Common myeloid progenitor, CD34-positive (primary cell): Measurements from ENCODE around the gene LTF.

Experiments
- CTCF ChIA-PET: fragments of 350-600 bp; sonication (Branson Sonifier 250); formaldehyde crosslinking; loops from one replicate; lab custom pipeline; 2021; ENCODE audit warnings: antibody characterized with exemption; lab: Charles Lee
- POLR2A ChIA-PET: fragments of 350-600 bp; sonication (Branson Sonifier 250); formaldehyde crosslinking; loops from one replicate; lab custom pipeline; 2021; ENCODE audit warnings: antibody characterized with exemption; lab: Charles Lee
- DNase-seq, 3 donors: peaks; one replicate each; pipeline versions ENCODE4 v3.0.0 to v3.0.0-alpha.2; 2013
- H3K27ac ChIP-seq, 2 experiments: 1 replicate in 1 of 2; 2 replicates in 1 of 2; pipeline ENCODE4 v1.7.0; 2013; ENCODE audit warnings: inconsistent platforms in 2 of 2, low read length in 2 of 2, mild to moderate bottlenecking in 2 of 2, low read depth in 1 of 2, moderate library complexity in 1 of 2; ENCODE audit not compliant: severe bottlenecking in 2 of 2, insufficient read depth in 1 of 2, poor library complexity in 1 of 2
- H3K27me3 ChIP-seq, 5 experiments: replicated peaks in 2 of 5; 1 replicate in 3 of 5; 2 replicates in 2 of 5; pipeline versions ENCODE4 v1.6.1 to v1.7.0; 2013; ENCODE audit warnings: low read length in 4 of 5, mild to moderate bottlenecking in 2 of 5, moderate library complexity in 2 of 5, inconsistent platforms in 1 of 5; ENCODE audit not compliant: insufficient read depth in 5 of 5, control insufficient read depth in 4 of 5
- H3K36me3 ChIP-seq, 4 experiments: 1 replicate in 2 of 4; 2 replicates in 2 of 4; pipeline versions ENCODE4 v1.6.1 to v1.7.0; 2013; ENCODE audit warnings: low read length in 3 of 4, control low read depth in 1 of 4, mild to moderate bottlenecking in 1 of 4; ENCODE audit not compliant: control insufficient read depth in 4 of 4, insufficient read depth in 4 of 4
- H3K4me1 ChIP-seq, 4 experiments: 1 replicate in 3 of 4; 2 replicates in 1 of 4; pipeline versions ENCODE4 v1.6.1 to v1.7.1; 2013; ENCODE audit warnings: low read length in 3 of 4, mild to moderate bottlenecking in 3 of 4, control low read depth in 1 of 4, inconsistent platforms in 1 of 4, moderate library complexity in 1 of 4; ENCODE audit not compliant: control insufficient read depth in 4 of 4, insufficient read depth in 4 of 4; ENCODE audit errors: control extremely low read depth in 1 of 4
- H3K4me3 ChIP-seq, 7 experiments: 1 replicate in 4 of 7; 2 replicates in 3 of 7; pipeline versions ENCODE4 v1.5.1 to v1.7.0; 2013; ENCODE audit warnings: mild to moderate bottlenecking in 7 of 7, low read length in 6 of 7, moderate library complexity in 6 of 7, inconsistent platforms in 2 of 7, low read depth in 2 of 7, control low read depth in 1 of 7; ENCODE audit not compliant: insufficient read depth in 4 of 7, control insufficient read depth in 1 of 7; ENCODE audit errors: extremely low read depth in 1 of 7
- H3K9me3 ChIP-seq, 5 experiments: 1 replicate in 4 of 5; 2 replicates in 1 of 5; pipeline versions ENCODE4 v1.6.1 to v1.7.1; 2013; ENCODE audit warnings: low read length in 4 of 5, mild to moderate bottlenecking in 2 of 5, inconsistent platforms in 1 of 5, low read depth in 1 of 5, moderate library complexity in 1 of 5; ENCODE audit not compliant: control insufficient read depth in 4 of 5, insufficient read depth in 2 of 5; ENCODE audit errors: control extremely low read depth in 1 of 5
- WGBS: methylation state at CpG from one replicate; pipeline ENCODE4 v1.1.5; 2013; ENCODE audit not compliant: insufficient coverage; 5-methylcytosine and 5-hydroxymethylcytosine counted together

The LTF gene

DNA sequence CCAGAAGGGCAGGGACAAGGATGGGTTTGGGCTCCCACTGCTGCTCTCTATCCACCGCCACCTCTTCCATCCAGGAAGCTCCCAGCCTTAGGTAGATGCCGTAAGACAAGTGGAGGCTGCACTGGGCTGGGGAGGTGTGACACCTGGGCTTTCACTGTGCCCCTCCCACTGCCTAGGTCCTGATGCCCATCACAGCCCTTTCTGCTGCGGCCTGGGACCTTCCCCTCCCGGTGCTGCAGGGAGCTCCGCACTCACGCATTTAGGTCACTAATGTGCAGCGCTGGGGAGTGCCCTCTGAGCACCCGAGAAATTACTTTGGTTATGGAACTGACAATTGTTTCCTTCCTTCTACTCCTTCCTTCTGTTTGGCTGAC, 850 bp downstream of the LTF start:
- CTCF ChIA-PET, result interaction anchor here (0.8 to 0.9 kb wide), 2 partner anchors 15 to 97 kb away, joined by 3 read pairs; no protein-coding TSS in a partner anchor
- Histone ChIP-seq H3K4me3 (no peak overlapping the region), H3K4me1 (peaks cover 0 to 8% (median 7%) of the 10 kb centered on the region in 4 experiments), H3K9me3 (peaks cover 0 to 7% (median 0%) of the 10 kb centered on the region in 5 experiments), H3K27ac (no peak overlapping the region), H3K36me3 (no peaks in the 10 kb centered on the region), H3K27me3 (peaks cover 4 to 43% (median 34%) of the 10 kb centered on the region in 5 experiments)
- DNase-seq, result no peak
- POLR2A ChIA-PET, result interaction anchor here (0.6 kb wide), 2 partner anchors 66 to 651 kb away, joined by 3 to 4 read pairs; no protein-coding TSS in a partner anchor
- WGBS, result 83% methylated on average over 7 of the region's 8 CpGs

DNA sequence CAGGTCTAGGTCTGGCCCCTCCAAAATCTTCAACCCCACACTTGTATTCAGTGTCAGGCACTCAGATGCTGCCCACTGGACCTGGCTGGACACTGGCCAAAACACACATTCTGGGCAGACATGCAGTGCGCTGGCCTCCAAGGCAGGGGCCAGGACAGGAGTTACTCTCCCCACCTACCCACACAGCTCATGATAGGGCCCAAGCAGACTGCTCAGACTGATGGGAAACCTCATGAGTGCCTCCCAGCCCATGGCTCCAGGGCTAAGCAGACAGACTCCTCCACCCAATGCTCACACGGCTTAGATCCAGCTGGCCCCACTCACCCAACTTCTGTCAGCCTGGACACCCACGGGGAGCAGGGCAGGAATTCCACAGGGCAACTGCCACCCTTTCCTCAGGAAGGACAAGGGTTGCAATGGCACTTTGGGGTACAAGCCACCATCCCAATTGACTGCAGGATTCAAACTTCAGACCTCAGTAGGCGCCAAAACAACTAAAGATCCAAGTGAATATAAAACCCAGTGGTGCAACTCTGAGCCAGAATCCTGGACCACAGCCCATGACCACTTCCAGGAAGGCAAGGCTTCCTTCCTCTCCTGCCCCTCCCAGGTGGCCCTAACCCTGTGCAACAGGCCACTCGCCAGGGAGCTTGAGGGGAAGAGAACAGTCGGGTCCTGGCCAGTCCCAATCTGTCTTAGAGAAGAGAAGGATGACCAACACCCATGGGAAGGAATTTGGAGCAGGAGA, 1.4 kb downstream of the LTF start:
- Histone ChIP-seq H3K36me3 (no peaks in the 10 kb centered on the region), H3K27ac (no peak overlapping the region), H3K9me3 (peaks cover 0 to 7% (median 0%) of the 10 kb centered on the region in 5 experiments), H3K4me3 (no peak overlapping the region), H3K27me3 (peaks cover 4 to 43% (median 34%) of the 10 kb centered on the region in 5 experiments), H3K4me1 (peaks cover 0 to 8% (median 7%) of the 10 kb centered on the region in 4 experiments)
- POLR2A ChIA-PET, result interaction anchor here (0.6 kb wide), 2 partner anchors 65 to 650 kb away, joined by 3 to 4 read pairs; no protein-coding TSS in a partner anchor
- no peak for DNase-seq
- WGBS, result 73% methylated on average over 4 of the region's 6 CpGs
- CTCF ChIA-PET, result interaction anchor here (0.9 to 2.1 kb wide), 8 partner anchors 9 to 97 kb away, joined by 3 to 7 read pairs (median 4); partner anchors contain the start of gene CCR5

DNA sequence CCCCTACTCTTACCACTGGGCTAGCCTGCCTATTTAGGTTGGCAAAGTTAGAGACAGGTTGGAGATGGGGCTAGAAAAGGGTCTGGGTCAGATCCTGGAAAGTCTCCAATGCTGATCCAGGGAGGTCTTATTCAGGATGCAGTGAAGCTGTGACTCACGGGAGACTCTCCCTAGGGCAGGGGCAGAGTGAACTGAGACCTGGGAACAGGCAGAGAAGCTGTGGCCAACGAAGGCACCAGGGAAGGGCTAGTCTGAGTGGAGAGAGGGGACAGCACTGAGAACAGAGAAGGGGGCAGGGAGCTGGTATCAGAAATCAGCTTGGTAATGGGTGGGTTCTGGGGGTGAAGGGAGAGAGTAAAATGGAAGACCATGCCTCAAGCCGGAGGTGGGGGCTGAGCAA, 2.2 kb downstream of the LTF start:
- no peak for DNase-seq

DNA sequence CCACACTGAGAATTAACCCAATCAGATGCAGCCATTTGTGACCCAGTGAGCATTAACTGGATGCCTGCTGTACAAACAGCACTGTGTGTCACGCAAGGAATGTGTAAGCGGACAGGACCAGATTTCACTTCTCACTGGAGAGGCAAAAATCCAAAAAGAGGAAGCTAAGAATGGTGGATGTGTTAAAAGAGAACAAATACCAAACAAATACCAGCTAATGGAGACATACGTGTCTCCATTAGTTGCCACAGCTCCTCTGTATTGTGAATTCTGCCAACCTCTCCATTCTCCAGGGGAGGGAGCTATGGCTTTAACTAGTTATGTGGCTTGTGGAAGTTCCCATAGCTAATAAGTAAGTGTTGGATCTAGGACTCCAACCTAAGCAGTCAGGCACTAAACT, 2.6 kb downstream of the LTF start:
- peaks cover 0 to 7% (median 0%) of the 10 kb centered on the region in 5 experiments for H3K9me3 ChIP-seq
- no peaks in the 10 kb centered on the region for H3K36me3 ChIP-seq
- ChIA-PET POLR2A (interaction anchor here (0.6 kb wide), 1 partner anchor 237 kb away, joined by 3 read pairs; no protein-coding TSS in a partner anchor), CTCF (interaction anchor here (0.7 to 2.1 kb wide), 11 partner anchors 8 to 96 kb away, joined by 3 to 7 read pairs (median 4); partner anchors contain the start of gene CCR5)
- H3K27ac ChIP-seq, result no peak overlapping the region
- H3K4me1 ChIP-seq, result peaks cover 0 to 8% (median 7%) of the 10 kb centered on the region in 4 experiments
- no peak overlapping the region for H3K4me3 ChIP-seq
- WGBS, result 80% methylated on average over 1 of the region's 3 CpGs
- peak in 2 of 3 donors; percentile 25 to 41 for DNase-seq
- peaks cover 4 to 41% (median 34%) of the 10 kb centered on the region in 5 experiments for H3K27me3 ChIP-seq

More for the DNA sequence above, 2.2 kb downstream of the LTF start:
- Histone ChIP-seq H3K4me3 (no peak overlapping the region), H3K27ac (no peak overlapping the region), H3K27me3 (peaks cover 4 to 43% (median 34%) of the 10 kb centered on the region in 5 experiments), H3K36me3 (no peaks in the 10 kb centered on the region), H3K9me3 (peaks cover 0 to 7% (median 0%) of the 10 kb centered on the region in 5 experiments), H3K4me1 (peaks cover 0 to 8% (median 7%) of the 10 kb centered on the region in 4 experiments)
- ChIA-PET POLR2A (interaction anchor here (0.6 kb wide), 1 partner anchor 237 kb away, joined by 3 read pairs; no protein-coding TSS in a partner anchor), CTCF (interaction anchor here (0.7 to 2.1 kb wide), 10 partner anchors 8 to 96 kb away, joined by 3 to 7 read pairs (median 4); partner anchors contain the start of gene CCR5)
- 80% methylated on average over 1 of the region's 3 CpGs for WGBS

DNA sequence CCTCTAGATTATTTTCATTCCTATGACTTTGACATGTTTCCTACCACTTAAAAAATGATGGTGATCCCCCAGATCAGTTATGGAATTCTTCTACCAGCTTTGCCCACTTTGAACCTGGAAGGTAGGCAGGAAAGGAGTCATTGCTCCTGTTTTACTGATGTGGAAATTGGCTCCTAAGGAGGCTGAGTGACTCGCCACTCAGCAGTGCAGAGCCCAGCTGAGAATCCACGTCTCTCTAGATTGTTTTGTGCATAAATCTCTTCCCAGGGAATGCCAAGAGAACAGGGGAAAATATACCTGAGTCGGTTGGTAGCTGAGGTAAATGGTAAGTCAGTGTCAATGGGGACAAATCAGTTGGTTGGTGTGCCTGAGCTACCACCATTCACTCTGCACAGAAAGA, 4.7 kb downstream of the LTF start:
- POLR2A ChIA-PET, result interaction anchor here (0.6 kb wide), 1 partner anchor 932 kb away, joined by 4 read pairs; no protein-coding TSS in a partner anchor
- no peak for DNase-seq
- Histone ChIP-seq H3K27ac (no peak overlapping the region), H3K4me3 (no peak overlapping the region), H3K36me3 (no peaks in the 10 kb centered on the region), H3K27me3 (peaks cover 2 to 28% (median 25%) of the 10 kb centered on the region in 5 experiments), H3K4me1 (peaks cover 0 to 8% (median 7%) of the 10 kb centered on the region in 4 experiments), H3K9me3 (peaks cover 0 to 7% (median 0%) of the 10 kb centered on the region in 5 experiments)
- 97% methylated on average over 3 of the region's 3 CpGs for WGBS
- CTCF ChIA-PET, result no interaction called here

DNA sequence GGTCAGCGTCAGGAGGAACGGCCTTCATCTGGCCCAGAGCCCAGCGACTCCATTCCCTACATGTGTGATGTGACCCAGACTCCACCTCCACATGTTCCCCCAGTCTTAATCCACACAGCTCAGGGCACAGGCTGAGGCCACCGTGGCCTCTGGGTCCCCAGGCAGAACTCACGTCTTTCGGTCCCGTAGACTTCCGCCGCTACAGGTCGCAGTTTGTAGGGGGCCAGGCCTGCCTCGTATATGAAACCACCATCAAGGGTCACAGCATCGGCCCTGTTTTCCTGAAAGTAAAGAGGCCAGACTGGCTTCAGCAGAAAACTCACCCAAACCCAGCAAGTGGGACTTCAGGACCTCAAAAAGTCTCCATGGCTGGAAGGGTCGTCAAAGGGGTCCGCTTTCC, 8.6 kb downstream of the LTF start:
- peaks cover 0 to 2% (median 0%) of the 10 kb centered on the region in 5 experiments for H3K27me3 ChIP-seq
- no peak overlapping the region for H3K27ac ChIP-seq
- H3K4me3 ChIP-seq, result no peak overlapping the region
- WGBS, result over 99% methylated on average over 12 of the region's 14 CpGs
- POLR2A ChIA-PET, result no interaction called here
- CTCF ChIA-PET, result no interaction called here
- no peaks in the 10 kb centered on the region for H3K4me1 ChIP-seq
- no peaks in the 10 kb centered on the region for H3K36me3 ChIP-seq
- peaks cover 0 to 7% (median 0%) of the 10 kb centered on the region in 5 experiments for H3K9me3 ChIP-seq
- DNase-seq, result no peak
